GM21390 (cell line): ENCODE results near the gene KRT72.

Experiments
- ATAC-seq: cut with Tn5 transposase; IDR thresholded peaks from one replicate; pipeline ENCODE4 v1.9.1; 2021; ENCODE audit not compliant: unreplicated experiment

KRT72 gene

DNA sequence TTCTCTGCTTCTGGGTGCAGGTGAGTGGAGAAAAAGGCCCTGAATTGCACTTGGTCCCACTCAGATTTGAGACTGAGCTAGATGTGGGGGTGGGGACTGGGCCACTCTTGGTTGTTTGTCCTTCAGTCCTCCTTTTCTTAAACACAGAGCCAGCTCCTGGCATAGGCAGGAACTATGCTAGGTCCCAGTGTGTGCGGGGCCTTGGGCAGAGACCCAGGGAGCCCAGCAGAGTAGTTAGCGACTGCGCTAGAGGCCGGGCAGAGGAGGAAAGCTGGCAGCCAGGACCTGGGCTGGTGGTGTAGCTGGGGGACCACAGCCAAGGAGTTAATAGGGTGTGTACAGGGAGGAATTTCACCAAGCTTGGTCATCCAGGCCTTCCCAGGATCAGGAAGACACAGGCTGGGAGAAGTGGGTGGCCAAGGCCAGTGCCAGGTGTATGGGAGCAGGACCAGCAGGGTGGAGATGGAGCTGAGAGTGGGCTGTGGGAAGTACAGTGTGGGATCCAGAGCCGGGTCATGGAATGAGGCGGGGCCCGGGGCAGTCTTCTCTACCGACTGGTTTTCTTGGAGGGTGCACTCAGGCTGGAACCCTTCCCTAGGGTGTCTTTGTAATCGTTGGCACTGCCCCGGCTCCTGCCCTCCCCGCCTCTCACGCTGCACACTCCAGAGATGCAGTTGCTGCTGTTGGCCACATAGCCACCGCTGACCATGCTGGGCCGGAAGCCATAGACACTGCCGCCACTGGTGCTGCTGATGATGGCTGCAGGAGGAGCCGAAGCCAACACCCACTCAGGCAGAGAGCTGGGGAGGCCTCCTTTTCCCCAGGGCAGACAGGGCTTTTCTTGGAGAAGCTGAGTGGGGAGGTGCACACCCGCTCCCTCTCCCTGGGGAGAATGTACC lies 57.0 kb downstream of the KRT72 start:
- ATAC-seq = no peak

DNA sequence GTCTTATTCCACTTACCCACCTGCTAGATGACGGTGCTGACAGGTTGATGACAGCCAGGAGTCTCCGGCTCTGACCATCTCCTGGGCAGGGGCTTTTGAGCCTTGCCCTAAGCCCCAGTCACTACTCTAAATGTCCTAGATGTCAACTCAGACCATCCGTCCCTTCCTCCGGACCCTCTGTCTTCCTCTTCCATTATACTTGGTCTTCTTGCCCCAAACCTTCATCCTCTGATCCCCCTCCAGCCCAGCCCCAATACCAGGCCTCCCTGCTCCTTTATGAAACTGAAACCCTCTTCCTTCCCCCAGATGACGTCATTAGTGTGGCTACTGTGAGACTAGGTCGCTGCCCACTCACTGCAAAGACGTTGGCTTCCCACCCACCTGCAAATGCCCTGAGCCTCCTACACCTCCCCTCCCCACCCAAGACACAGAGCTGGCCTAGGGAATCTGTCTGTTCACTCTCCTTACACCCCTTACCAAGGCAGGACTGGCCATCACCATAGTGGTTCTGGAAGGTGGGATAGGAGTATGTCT lies 58.4 kb downstream of the KRT72 start:
- ATAC-seq = no peak

- ATAC-seq = no peak
These were observed 59.1 kb downstream of the KRT72 start for GRCh38 chr12:52542157-52542556.

GRCh38 chr12:52541709-52542108 lies 59.6 kb downstream of the KRT72 start:
- ATAC-seq = no peak

DNA sequence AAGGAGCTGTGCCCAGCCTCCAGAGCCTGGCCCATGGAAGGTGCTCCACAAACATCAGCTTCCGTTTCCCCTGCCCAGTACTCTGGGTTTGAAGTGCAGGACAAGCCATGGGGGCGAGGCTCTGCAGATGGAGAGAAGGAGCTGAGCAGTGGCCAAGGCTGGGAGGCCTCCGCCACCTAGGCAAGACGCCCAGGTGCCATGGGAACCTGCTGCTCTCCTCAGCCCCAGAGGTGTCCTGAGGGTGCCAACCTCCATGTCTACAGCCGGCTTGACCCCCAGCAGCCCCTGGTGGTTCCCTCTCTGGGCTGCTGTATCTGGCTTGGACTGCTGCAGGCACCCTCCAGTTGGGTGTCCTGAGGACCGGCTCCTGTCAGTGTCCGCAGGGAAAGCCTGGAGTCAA lies 60.7 kb downstream of the KRT72 start:
- no peak for ATAC-seq

- no peak for ATAC-seq
These were observed 61.5 kb downstream of the KRT72 start for GRCh38 chr12:52539821-52540173.

DNA sequence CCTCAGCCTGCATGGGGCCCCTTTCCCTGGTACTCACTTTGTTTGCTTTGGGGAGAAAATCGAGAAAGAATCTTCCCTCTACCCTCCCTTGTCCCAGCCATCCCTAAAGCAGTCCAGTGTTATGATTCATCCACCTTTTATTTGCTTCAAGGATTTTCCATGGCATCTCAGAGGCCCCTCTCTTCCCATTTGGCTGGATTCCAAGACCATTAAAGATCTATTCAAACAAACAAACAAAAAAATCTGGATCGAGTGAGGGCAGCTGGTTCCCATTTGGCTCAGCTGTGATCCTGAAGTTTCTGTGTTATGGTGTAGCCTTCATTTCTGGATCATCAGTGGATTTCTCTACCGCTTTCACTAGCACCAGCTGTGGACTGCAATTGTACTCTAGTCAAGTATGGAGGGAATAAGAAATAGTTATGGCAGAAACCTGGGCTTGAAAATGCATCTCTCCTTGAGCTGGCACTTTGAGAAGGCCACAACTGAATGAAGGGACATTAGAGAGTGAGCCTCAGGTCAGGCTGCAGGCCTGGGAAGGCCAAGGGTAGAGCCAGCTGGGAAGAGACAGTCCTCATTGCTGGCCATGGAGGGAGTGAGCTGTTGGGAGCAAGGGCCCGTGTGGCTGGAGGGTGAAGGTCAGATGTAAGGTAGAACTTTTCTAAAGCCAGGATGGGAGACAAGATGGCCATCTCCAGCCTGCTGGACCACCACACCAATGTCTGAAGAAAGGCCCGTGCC lies 62.0 kb downstream of the KRT72 start:
- no peak for ATAC-seq

GRCh38 chr12:52537101-52537500 lies 64.2 kb downstream of the KRT72 start:
- no peak for ATAC-seq
